SU-DHL-6 (cell line): ENCODE data around the gene SBK3.
"Not testable (repeated sequence)": the region's sequence is repeated elsewhere in the genome, so short reads cannot be mapped to it uniquely, and the experiment has no call there.

Experiments
- H2AFZ ChIP-seq: fragments of 200-600 bp; sonication (generic); 2 replicates; pipeline ENCODE4 v1.6.1; 2014; ENCODE audit warnings: low read depth, mild to moderate bottlenecking, moderate library complexity, mixed read lengths, antibody characterized with exemption, low read length; ENCODE audit not compliant: severe bottlenecking
- H3F3A ChIP-seq: fragments of 200-600 bp; shearing (Covaris generic); 2 replicates; pipeline ENCODE4 v1.6.0; 2016; ENCODE audit warnings: antibody characterized with exemption, mild to moderate bottlenecking; ENCODE audit not compliant: insufficient read depth
- H3K27ac ChIP-seq: fragments of 200-600 bp; sonication (generic); 2 replicates; pipeline ENCODE4 v1.5.1; 2016; ENCODE audit warnings: low read depth, mild to moderate bottlenecking, low read length, moderate library complexity, mixed read lengths
- H3K27me3 ChIP-seq: fragments of 200-600 bp; sonication (generic), shearing (Covaris generic); 2 replicates; pipeline ENCODE4 v1.6.0; 2014; ENCODE audit warnings: mild to moderate bottlenecking, low read length
- H3K36me3 ChIP-seq: fragments of 200-600 bp; sonication (generic); 2 replicates; pipeline ENCODE4 v1.6.1; 2014; ENCODE audit warnings: mild to moderate bottlenecking, low read length, mixed read lengths
- H3K4me2 ChIP-seq: fragments of 300-600, 200-600 bp; shearing (Covaris generic), sonication (generic); 2 replicates; pipeline ENCODE4 v1.6.0; 2014; ENCODE audit warnings: low read length, low read depth, mild to moderate bottlenecking; ENCODE audit not compliant: poor library complexity, severe bottlenecking
- H3K4me3 ChIP-seq: fragments of 200-600 bp; sonication (generic); 2 replicates; pipeline ENCODE4 v1.5.1; 2014; ENCODE audit warnings: antibody characterized with exemption, low read length, mild to moderate bottlenecking, mixed read lengths; ENCODE audit not compliant: insufficient read depth, poor library complexity, severe bottlenecking
- H3K79me2 ChIP-seq: fragments of 200-600 bp; sonication (generic); 2 replicates; pipeline ENCODE4 v1.6.1; 2014; ENCODE audit warnings: mild to moderate bottlenecking, low read length, moderate library complexity; ENCODE audit not compliant: insufficient read depth
- H3K9ac ChIP-seq: fragments of 200-600 bp; sonication (generic); 2 replicates; pipeline ENCODE4 v1.7.0; 2014; ENCODE audit warnings: mild to moderate bottlenecking, low read length
- H3K9me2 ChIP-seq: fragments of 200-600 bp; sonication (generic); replicated peaks from 2 replicates; pipeline ENCODE4 v1.6.1; 2014; ENCODE audit warnings: low read length; ENCODE audit not compliant: insufficient read depth
- H3K9me3 ChIP-seq: fragments of 200-600 bp; sonication (generic); 2 replicates; pipeline ENCODE4 v1.6.1; 2014; ENCODE audit warnings: low read length, mixed read lengths; ENCODE audit not compliant: insufficient read depth
- H4K20me1 ChIP-seq: fragments of 200-600 bp; sonication (generic); 2 replicates; pipeline ENCODE4 v1.6.1; 2014; ENCODE audit warnings: low read depth, mild to moderate bottlenecking, antibody characterized with exemption, low read length, moderate library complexity, mixed read lengths
- CTCF ChIP-seq: fragments of 200-600 bp; sonication (generic); IDR thresholded peaks from one replicate; pipeline ENCODE4 v1.5.1; 2017; ENCODE audit warnings: antibody characterized with exemption, mild to moderate bottlenecking, low read length, moderate library complexity; ENCODE audit not compliant: insufficient read depth, poor library complexity, severe bottlenecking
- EZH2phosphoT487 ChIP-seq: fragments of 200-600 bp; sonication (generic), shearing (Covaris generic); conservative IDR thresholded peaks from 2 replicates; pipeline ENCODE4 v1.6.1; 2018; ENCODE audit warnings: mild to moderate bottlenecking, antibody characterized with exemption, low read length, moderate library complexity, mixed read lengths

SBK3 gene

GRCh38 chr19:55586976-55587668, 41.8 kb upstream of the SBK3 start:
- Histone ChIP-seq H3K9me2 (no peaks in the 10 kb centered on the region), H3K36me3 (no peaks in the 10 kb centered on the region), H4K20me1 (no peaks in the 10 kb centered on the region), H3K9ac (no peak overlapping the region), H3K27ac (no peak overlapping the region), H3K79me2 (no peaks in the 10 kb centered on the region), H3K9me3 (no peaks in the 10 kb centered on the region), H3F3A (no peaks in the 10 kb centered on the region), H3K27me3 (no peaks in the 10 kb centered on the region), H3K4me3 (no peak overlapping the region), H3K4me2 (peak overlapping the region; percentile 43), H2AFZ (peak overlapping the region; percentile 12)
- TF ChIP-seq CTCF (no peak), EZH2phosphoT487 (no peak)

- Histone ChIP-seq H3K27me3 (no peaks in the 10 kb centered on the region), H3K4me3 (no peak overlapping the region), H3K9ac (no peak overlapping the region), H4K20me1 (no peaks in the 10 kb centered on the region), H3K79me2 (no peaks in the 10 kb centered on the region), H3K36me3 (no peaks in the 10 kb centered on the region), H3K9me2 (no peaks in the 10 kb centered on the region), H2AFZ (no peak overlapping the region), H3K9me3 (no peaks in the 10 kb centered on the region), H3K4me2 (no peak overlapping the region), H3K27ac (no peak overlapping the region), H3F3A (no peaks in the 10 kb centered on the region)
- TF ChIP-seq EZH2phosphoT487 = no peak
- TF ChIP-seq CTCF = no peak
These were observed 40.5 kb upstream of the SBK3 start for GRCh38 chr19:55585658-55586339.

- Histone ChIP-seq H3K9ac (no peak overlapping the region), H3K27me3 (no peaks in the 10 kb centered on the region), H3K9me3 (no peaks in the 10 kb centered on the region), H2AFZ (no peak overlapping the region), H3K9me2 (no peaks in the 10 kb centered on the region), H3K4me2 (no peak overlapping the region), H3F3A (no peaks in the 10 kb centered on the region), H3K79me2 (no peaks in the 10 kb centered on the region), H3K27ac (no peak overlapping the region), H3K4me3 (no peak overlapping the region), H3K36me3 (no peaks in the 10 kb centered on the region), H4K20me1 (no peaks in the 10 kb centered on the region)
- TF ChIP-seq EZH2phosphoT487 (no peak), CTCF (no peak)
These were observed 39.5 kb upstream of the SBK3 start for GRCh38 chr19:55584871-55585270.

- not testable (repeated sequence) for H4K20me1 ChIP-seq, H3K79me2 ChIP-seq, H3K36me3 ChIP-seq, H3K9ac ChIP-seq, H3K4me2 ChIP-seq, H3K9me2 ChIP-seq, H3K9me3 ChIP-seq, H3K27me3 ChIP-seq, H3K27ac ChIP-seq, H3K4me3 ChIP-seq, H3F3A ChIP-seq, H2AFZ ChIP-seq
These were observed 38.6 kb upstream of the SBK3 start for GRCh38 chr19:55583897-55584296.

- H2AFZ ChIP-seq, H3K79me2 ChIP-seq, H3K9ac ChIP-seq, H3K9me3 ChIP-seq, H4K20me1 ChIP-seq, H3K27ac ChIP-seq, H3K4me2 ChIP-seq, H3F3A ChIP-seq, H3K27me3 ChIP-seq, H3K4me3 ChIP-seq, H3K36me3 ChIP-seq, H3K9me2 ChIP-seq: not testable (repeated sequence)
These were observed 36.9 kb upstream of the SBK3 start for GRCh38 chr19:55582284-55582683.
